Pancreas (tissue), 10 donors: ENCODE data around the gene CCDC6. TPM values are rescaled to one million over a fixed set of nuclear protein-coding genes. Genes with fewer than 3 reads are reported as not detected.

Source experiments
- ATAC-seq, 4 donors: fragments of 200-7000 bp; cut with Tn5 transposase; one replicate each; pipeline versions ENCODE4 v1.8.0 to v1.9.1; 2020; ENCODE audit warnings: mild to moderate bottlenecking in 4 of 4, moderate library complexity in 4 of 4
- DNase-seq, 6 donors: peaks; one replicate each; pipeline ENCODE4 v3.0.0-alpha.2; 2020
- FAIRE-seq: peaks from 2 replicates; lab custom pipeline; 2012; peaks lifted over from hg19 to GRCh38; lab: Jason Lieb, UNC
- H3K27ac ChIP-seq, 4 donors: fragments of 200-600 bp; sonication (generic); 1 replicate in 3 of 4; 2 replicates in 1 of 4; pipeline versions ENCODE4 v1.5.0 to v1.8.0; 2020
- H3K27me3 ChIP-seq, 4 donors: fragments of 200-600 bp; one replicate each; pipeline ENCODE4 v1.8.0; 2021
- H3K36me3 ChIP-seq, 3 donors: fragments of 200-600 bp; sonication (generic) in 1 of 3; one replicate each; pipeline versions ENCODE4 v1.5.0 to v1.8.0; 2020 to 2021
- H3K4me1 ChIP-seq, 3 donors: fragments of 200-600 bp; one replicate each; pipeline ENCODE4 v1.8.0; 2021
- H3K4me3 ChIP-seq, 4 donors: fragments of 200-600 bp; sonication (generic) in 2 of 4; one replicate each; pipeline versions ENCODE4 v1.5.0 to v1.8.0; 2020 to 2021
- H3K9me3 ChIP-seq, 4 donors: fragments of 200-600 bp; one replicate each; pipeline ENCODE4 v1.8.0; 2021
- WGBS, 2 donors: extraction: QIAGEN DNeasy Blood & Tissue Kit; methylation state at CpG; one replicate each; pipeline ENCODE4 v1.1.7; 2013; 5-methylcytosine and 5-hydroxymethylcytosine counted together
- intact Hi-C, 3 donors: fragments of 100-400 bp; cut with DNase I; formaldehyde crosslinking; loops; one replicate each; pipeline versions ENCODE4 v1.11.1 to v1.14.2; 2022
- polyA plus RNA-seq, 2 donors: library from polyadenylated mRNA; stranded (reverse); fragments of 200-250 nt; gene quantifications; one replicate each; pipeline ENCODE4 v1.2.3, GENCODE V29; 2013
- total RNA-seq, 6 donors: library from RNA; stranded (reverse); fragmentation: NEBNext Ultra II Directional in 4 of 6; extraction: Animal tissue kit (Norgen Biotek cat#: 25700) in 4 of 6; gene quantifications; one replicate each; pipeline versions ENCODE4 v1.2.1 to v1.2.4, GENCODE V29; 2021 to 2023
- TF ChIP-seq, protein P1 (sequence below), 4 donors: fragments of 200-600 bp; sonication (generic) in 3 of 4; IDR thresholded peaks; one replicate each; pipeline versions ENCODE4 v1.5.0 to v1.8.0; 2021; ENCODE audit warnings: antibody characterized with exemption in 4 of 4
- donor health status: healthy with polysubstance abuse.
- donor health status: DM: no; HTN: no; CAD: no; lungs with moderate emphysema.
- donor health status: DM: no; HTN: no; CAD: no.
- donor health status: control.
- donor health status: control.
- donor health status: Bipolar disorder and iron deficiency.
- donor health status: DM: yes; HTN: yes; CAD: no.
- donor health status: DM: no; HTN: no; CAD: no.
- donor health status: DM: no; HTN: no; CAD: no.
- donor health status: DM: yes; HTN: yes; CAD: no.

Gene CCDC6
- total and polyA plus RNA-seq, 8 donors = 8.3 to 53.1 (median 29.0) TPM

DNA sequence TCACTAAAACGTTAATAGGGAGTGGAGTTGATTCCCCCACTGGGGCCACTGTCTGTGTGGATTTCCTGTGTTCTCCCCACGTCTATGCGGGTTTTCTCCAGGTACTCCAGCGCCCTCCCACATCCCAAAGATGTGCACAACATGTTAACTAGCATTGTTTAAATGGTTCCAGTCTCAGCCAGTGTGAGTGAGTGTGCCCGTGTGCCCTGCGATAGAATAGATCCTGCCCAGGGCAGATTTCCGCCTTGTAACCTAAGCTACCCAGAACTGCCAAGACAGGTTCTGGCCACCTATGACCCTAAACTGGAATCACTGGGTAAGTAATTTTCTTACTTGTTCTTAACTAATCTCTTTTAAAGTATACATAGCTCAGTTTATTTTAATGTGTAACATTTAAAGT, 58.5 kb downstream of the CCDC6 start:
- no peak overlapping the region for H3K4me3 ChIP-seq
- no peak for FAIRE-seq
- no peaks in the 10 kb centered on the region for H3K27me3 ChIP-seq
- TF ChIP-seq, protein P1, sequence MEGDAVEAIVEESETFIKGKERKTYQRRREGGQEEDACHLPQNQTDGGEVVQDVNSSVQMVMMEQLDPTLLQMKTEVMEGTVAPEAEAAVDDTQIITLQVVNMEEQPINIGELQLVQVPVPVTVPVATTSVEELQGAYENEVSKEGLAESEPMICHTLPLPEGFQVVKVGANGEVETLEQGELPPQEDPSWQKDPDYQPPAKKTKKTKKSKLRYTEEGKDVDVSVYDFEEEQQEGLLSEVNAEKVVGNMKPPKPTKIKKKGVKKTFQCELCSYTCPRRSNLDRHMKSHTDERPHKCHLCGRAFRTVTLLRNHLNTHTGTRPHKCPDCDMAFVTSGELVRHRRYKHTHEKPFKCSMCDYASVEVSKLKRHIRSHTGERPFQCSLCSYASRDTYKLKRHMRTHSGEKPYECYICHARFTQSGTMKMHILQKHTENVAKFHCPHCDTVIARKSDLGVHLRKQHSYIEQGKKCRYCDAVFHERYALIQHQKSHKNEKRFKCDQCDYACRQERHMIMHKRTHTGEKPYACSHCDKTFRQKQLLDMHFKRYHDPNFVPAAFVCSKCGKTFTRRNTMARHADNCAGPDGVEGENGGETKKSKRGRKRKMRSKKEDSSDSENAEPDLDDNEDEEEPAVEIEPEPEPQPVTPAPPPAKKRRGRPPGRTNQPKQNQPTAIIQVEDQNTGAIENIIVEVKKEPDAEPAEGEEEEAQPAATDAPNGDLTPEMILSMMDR (IDR thresholded peaks at IDR 0.05) = no peak
- H3K27ac ChIP-seq = no peak overlapping the region
- H3K9me3 ChIP-seq = no peaks in the 10 kb centered on the region
- ATAC-seq = no peak
- WGBS, 2 donors = 75 to 87% methylated on average over 7 of the region's 7 CpGs
- H3K36me3 ChIP-seq = peaks cover 0 to 14% (median 0%) of the 10 kb centered on the region in 3 donors
- H3K4me1 ChIP-seq = peaks cover 0 to 5% (median 0%) of the 10 kb centered on the region in 3 donors
- DNase-seq = no peak
- intact Hi-C loops = no loop called here

DNA sequence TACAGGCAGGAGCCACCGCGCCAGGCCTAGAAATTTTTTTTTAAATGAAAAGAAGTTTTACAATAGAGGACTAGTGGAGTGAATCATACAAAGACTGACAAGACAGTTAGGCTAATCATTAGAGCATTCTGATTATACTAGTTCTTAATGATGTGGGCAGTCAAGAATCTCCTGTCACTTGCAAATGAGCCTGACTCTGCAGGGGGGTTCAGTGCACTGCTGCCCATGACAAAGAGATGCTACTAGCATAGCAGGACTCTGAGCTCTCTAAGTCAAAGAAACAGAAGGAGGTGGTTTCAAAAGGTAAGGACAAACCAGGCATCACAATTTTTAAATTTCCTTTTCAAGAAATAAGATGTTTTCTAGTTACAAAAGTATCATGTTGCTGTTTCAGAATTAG, 59.0 kb downstream of the CCDC6 start:
- ATAC-seq (no peak), FAIRE-seq (no peak), DNase-seq (no peak)
- H3K4me1 ChIP-seq = peaks cover 0 to 2% (median 0%) of the 10 kb centered on the region in 3 donors
- H3K27me3 ChIP-seq = no peaks in the 10 kb centered on the region
- intact Hi-C loops = no loop called here
- H3K9me3 ChIP-seq = no peaks in the 10 kb centered on the region
- 93 to 94% methylated on average over 2 of the region's 2 CpGs for WGBS, 2 donors
- H3K4me3 ChIP-seq = no peak overlapping the region
- TF ChIP-seq, protein P1 (IDR thresholded peaks at IDR 0.05) = no peak
- H3K36me3 ChIP-seq = peaks cover 0 to 14% (median 0%) of the 10 kb centered on the region in 3 donors
- no peak overlapping the region for H3K27ac ChIP-seq

DNA sequence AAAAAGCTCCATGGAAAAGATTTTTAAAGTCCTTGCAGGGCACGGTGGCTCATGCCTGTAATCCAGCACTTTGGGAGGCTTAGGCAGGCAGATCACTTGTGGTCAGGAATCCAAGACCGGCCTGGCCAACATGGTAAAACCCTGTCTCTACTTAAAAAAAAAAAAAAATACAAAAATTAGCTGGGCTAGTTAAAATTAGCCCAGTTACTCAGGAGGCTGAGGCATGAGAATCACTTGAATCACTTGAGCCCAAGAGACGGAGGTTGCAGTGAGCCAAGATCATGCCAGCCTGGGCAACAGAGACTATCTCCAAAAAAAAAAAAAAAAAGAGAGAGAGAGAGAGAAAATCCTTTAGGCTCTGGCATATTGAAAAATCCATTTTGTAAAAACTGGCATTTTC, 61.9 kb downstream of the CCDC6 start:
- FAIRE-seq (no peak), DNase-seq (no peak), ATAC-seq (no peak)
- WGBS, 2 donors = 76 to 80% methylated on average over 3 of the region's 3 CpGs
- H3K36me3 ChIP-seq = peaks cover 0 to 20% (median 0%) of the 10 kb centered on the region in 3 donors
- H3K27me3 ChIP-seq = no peaks in the 10 kb centered on the region
- intact Hi-C loops = no loop called here
- no peaks in the 10 kb centered on the region for H3K9me3 ChIP-seq
- H3K27ac ChIP-seq = no peak overlapping the region
- H3K4me1 ChIP-seq = no peaks in the 10 kb centered on the region
- TF ChIP-seq, protein P1 (IDR thresholded peaks at IDR 0.05) = no peak
- H3K4me3 ChIP-seq = no peak overlapping the region

DNA sequence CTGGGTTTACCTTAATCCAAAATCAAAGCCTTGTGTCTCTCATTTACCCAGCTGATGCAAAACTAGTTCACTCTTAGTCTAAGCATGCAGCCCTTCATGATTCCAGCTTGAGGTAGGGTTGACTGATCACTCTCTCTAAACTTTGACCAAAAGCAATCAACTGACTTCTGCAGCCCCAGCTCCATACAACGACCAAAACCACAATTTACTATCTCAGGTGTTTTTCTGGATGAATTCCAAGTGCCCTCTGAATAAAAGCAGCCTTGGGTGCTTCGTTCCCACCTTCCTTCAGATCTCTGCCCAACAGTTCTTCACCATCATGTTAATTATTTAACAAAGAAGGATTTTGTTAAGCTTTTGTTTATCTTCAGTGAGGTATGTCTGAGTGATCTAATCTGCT, 62.6 kb downstream of the CCDC6 start:
- WGBS, 2 donors = 35 to 40% methylated on average over 2 of the region's 2 CpGs
- FAIRE-seq = no peak

DNA sequence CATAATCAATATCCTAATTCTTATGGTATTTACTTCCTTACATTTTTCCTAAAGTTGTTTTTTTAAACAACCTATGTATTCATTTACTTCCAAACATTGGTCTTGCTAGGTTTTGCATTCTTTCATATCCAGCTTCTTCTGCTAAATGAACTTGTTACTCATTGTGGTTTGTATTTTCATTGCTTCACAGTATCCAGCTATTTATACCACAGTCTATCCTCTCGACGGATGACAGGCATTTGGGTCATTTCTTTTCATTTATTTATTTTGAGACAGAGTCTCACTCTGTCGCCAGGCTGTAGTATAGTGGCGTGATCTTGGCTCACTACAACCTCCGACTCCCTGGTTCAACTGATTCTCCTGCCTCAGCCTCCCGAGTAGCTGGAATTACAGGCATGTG, 66.8 kb downstream of the CCDC6 start:
- ATAC-seq (no peak), FAIRE-seq (no peak), DNase-seq (no peak)
- intact Hi-C loops = no loop called here
- Histone ChIP-seq H3K36me3 (peaks cover 0 to 6% (median 0%) of the 10 kb centered on the region in 3 donors), H3K4me3 (no peak overlapping the region), H3K27ac (no peak overlapping the region), H3K4me1 (peaks cover 0 to 3% (median 0%) of the 10 kb centered on the region in 3 donors), H3K9me3 (no peaks in the 10 kb centered on the region), H3K27me3 (no peaks in the 10 kb centered on the region)
- 89 to 91% methylated on average over 6 of the region's 6 CpGs for WGBS, 2 donors
- TF ChIP-seq, protein P1 (IDR thresholded peaks at IDR 0.05) = no peak

More for the DNA sequence above, 62.6 kb downstream of the CCDC6 start:
- Histone ChIP-seq H3K9me3 (no peaks in the 10 kb centered on the region), H3K4me1 (no peaks in the 10 kb centered on the region), H3K27ac (no peak overlapping the region), H3K27me3 (no peaks in the 10 kb centered on the region), H3K4me3 (no peak overlapping the region), H3K36me3 (peaks cover 0 to 20% (median 0%) of the 10 kb centered on the region in 3 donors)
- no peak for ATAC-seq
- intact Hi-C loops = no loop called here
- TF ChIP-seq, protein P1 (IDR thresholded peaks at IDR 0.05) = no peak
- DNase-seq = no peak
